Lower lobe of right lung (tissue), 2 donors: ENCODE data around the gene RNF213. TPM values are rescaled to one million over a fixed set of nuclear protein-coding genes. Genes with fewer than 3 reads are reported as not detected.

ENCODE experiments used
- ATAC-seq, 2 donors: fragments of 200-7000 bp; cut with Tn5 transposase; one replicate each; pipeline ENCODE4 v1.9.1; 2020 to 2022; ENCODE audit warnings: mild to moderate bottlenecking in 2 of 2, moderate library complexity in 2 of 2
- DNase-seq: peaks from one replicate; pipeline ENCODE4 v3.0.0-alpha.2; 2020
- H3K27ac ChIP-seq: fragments of 200-600 bp; one replicate; pipeline ENCODE4 v1.8.0; 2022
- H3K27me3 ChIP-seq: fragments of 200-600 bp; one replicate; pipeline ENCODE4 v1.8.0; 2022; ENCODE audit warnings: low read depth
- H3K36me3 ChIP-seq: fragments of 200-600 bp; one replicate; pipeline ENCODE4 v1.8.0; 2022; ENCODE audit warnings: mild to moderate bottlenecking
- H3K4me1 ChIP-seq: fragments of 200-600 bp; one replicate; pipeline ENCODE4 v1.8.0; 2022
- H3K4me3 ChIP-seq: fragments of 200-600 bp; one replicate; pipeline ENCODE4 v1.8.0; 2022; ENCODE audit warnings: mild to moderate bottlenecking
- H3K9me3 ChIP-seq: fragments of 200-600 bp; one replicate; pipeline ENCODE4 v1.8.0; 2022
- CTCF ChIP-seq: fragments of 200-600 bp; IDR thresholded peaks from one replicate; pipeline ENCODE4 v1.8.0; 2022; ENCODE audit warnings: antibody characterized with exemption, mild to moderate bottlenecking
- intact Hi-C: fragments of 100-400 bp; cut with DNase I; formaldehyde crosslinking; loops from one replicate; pipeline ENCODE4 v1.11.0; 2022
- total RNA-seq: library from RNA; stranded (reverse); fragmentation: NEBNext Ultra II Directional; extraction: Animal tissue kit (Norgen Biotek cat#: 25700); gene quantifications from one replicate; pipeline ENCODE4 v1.2.1, GENCODE V29; 2021
- donor health status: DM: no; HTN: yes; CAD: no; lungs with severe emphysema.

The RNF213 gene
- total RNA-seq, 1 donor from 2014 or later: 300 TPM

- peaks cover 30% of the 10 kb centered on the region for H3K4me1 ChIP-seq
- no peak for DNase-seq
- no peak for TF ChIP-seq CTCF
- intact Hi-C loops: no loop called here
- H3K36me3 ChIP-seq: peaks cover 39% of the 10 kb centered on the region
- ATAC-seq: no peak
- no peaks in the 10 kb centered on the region for H3K27me3 ChIP-seq
- H3K4me3 ChIP-seq: no peak overlapping the region
- no peak overlapping the region for H3K27ac ChIP-seq
- H3K9me3 ChIP-seq: no peaks in the 10 kb centered on the region
Observed at GRCh38 chr17:80218391-80218790, 42.3 kb upstream of the RNF213 start.

- Histone ChIP-seq H3K27ac (peak overlapping the region; percentile 90), H3K4me3 (peak overlapping the region; percentile 96), H3K4me1 (peaks cover 28% of the 10 kb centered on the region), H3K27me3 (no peaks in the 10 kb centered on the region), H3K36me3 (peaks cover 31% of the 10 kb centered on the region), H3K9me3 (no peaks in the 10 kb centered on the region)
- intact Hi-C loops: no loop called here
- DNase-seq (peak; percentile 89), ATAC-seq (peak; percentile 80 to 82)
- TF ChIP-seq CTCF: no peak
Observed at GRCh38 chr17:80219013-80219762, 41.5 kb upstream of the RNF213 start.

GRCh38 chr17:80219763-80220053, 40.9 kb upstream of the RNF213 start:
- Histone ChIP-seq H3K36me3 (peaks cover 26% of the 10 kb centered on the region), H3K27ac (peak overlapping the region; percentile 90), H3K4me1 (peaks cover 28% of the 10 kb centered on the region), H3K4me3 (peak overlapping the region; percentile 96), H3K27me3 (no peaks in the 10 kb centered on the region), H3K9me3 (no peaks in the 10 kb centered on the region)
- intact Hi-C loops: no loop called here
- ATAC-seq (no peak), DNase-seq (no peak)
- TF ChIP-seq CTCF: no peak

GRCh38 chr17:80220054-80220735, 40.5 kb upstream of the RNF213 start, which contains the start of the genes SGSH and SLC26A11:
Gene SGSH (minus strand): TSS chr17:80220333. CDS start chr17:80220313, 20 bp downstream.
Gene SLC26A11 (plus strand): TSS chr17:80220427. CDS start chr17:80221561, 1,134 bp downstream.
- Histone ChIP-seq H3K9me3 (no peaks in the 10 kb centered on the region), H3K27me3 (no peaks in the 10 kb centered on the region), H3K36me3 (peaks cover 21% of the 10 kb centered on the region), H3K4me1 (peaks cover 28% of the 10 kb centered on the region), H3K4me3 (peak within 1 kb of the TSS; percentile 96), H3K27ac (peak within 1 kb of the TSS; percentile 90)
- peak; percentile 92 to 95 for ATAC-seq
- intact Hi-C loops: no loop called here
- TF ChIP-seq CTCF: no peak
- peak; percentile 89 for DNase-seq

GRCh38 chr17:80220736-80221215, 39.9 kb upstream of the RNF213 start:
- Histone ChIP-seq H3K9me3 (no peaks in the 10 kb centered on the region), H3K36me3 (peaks cover 15% of the 10 kb centered on the region), H3K4me1 (peaks cover 28% of the 10 kb centered on the region), H3K27me3 (no peaks in the 10 kb centered on the region), H3K4me3 (peak overlapping the region; percentile 96), H3K27ac (peak overlapping the region; percentile 90)
- ATAC-seq (peak; percentile 51 to 59), DNase-seq (no peak)
- no peak for TF ChIP-seq CTCF
- intact Hi-C loops: no loop called here
